Activated CD4-positive, alpha-beta T cell treated with anti-CD3 and anti-CD28 coated beads for 1 hour (primary cell): Measurements from ENCODE around the gene KCNK2.
"Not testable (repeated sequence)": the region's sequence is repeated elsewhere in the genome, so short reads cannot be mapped to it uniquely, and the experiment has no call there.

ENCODE experiments used
- DNase-seq: peaks from one replicate; pipeline ENCODE4 v3.0.0-alpha.2; 2020

The KCNK2 gene

GRCh38 chr1:215163144-215163543, 80.6 kb downstream of the KCNK2 start:
- DNase-seq: not testable (repeated sequence)

- no peak for DNase-seq
Measured at GRCh38 chr1:215166886-215167285, 84.3 kb downstream of the KCNK2 start.

GRCh38 chr1:215181518-215181917, 99.0 kb downstream of the KCNK2 start:
- no peak for DNase-seq

- DNase-seq: no peak
Measured at GRCh38 chr1:215185067-215185620, 102.6 kb downstream of the KCNK2 start.

- no peak for DNase-seq
Measured at GRCh38 chr1:215188302-215188950, 105.9 kb downstream of the KCNK2 start.

- DNase-seq: no peak
Measured at GRCh38 chr1:215192306-215192705, 109.8 kb downstream of the KCNK2 start.

GRCh38 chr1:215198021-215198420, 115.5 kb downstream of the KCNK2 start:
- no peak for DNase-seq

GRCh38 chr1:215200121-215200520, 117.6 kb downstream of the KCNK2 start:
- no peak for DNase-seq

GRCh38 chr1:215201283-215201682, 118.7 kb downstream of the KCNK2 start:
- DNase-seq: no peak

- no peak for DNase-seq
Measured at GRCh38 chr1:215202868-215203267, 120.3 kb downstream of the KCNK2 start.

GRCh38 chr1:215210167-215210566, 127.6 kb downstream of the KCNK2 start:
- no peak for DNase-seq

- no peak for DNase-seq
Measured at GRCh38 chr1:215215846-215216245, 133.3 kb downstream of the KCNK2 start.

GRCh38 chr1:215219372-215219771, 136.8 kb downstream of the KCNK2 start:
- no peak for DNase-seq

GRCh38 chr1:215220346-215220745, 137.8 kb downstream of the KCNK2 start:
- DNase-seq: no peak

- DNase-seq: no peak
Measured at GRCh38 chr1:215226757-215227156, 144.2 kb downstream of the KCNK2 start.

GRCh38 chr1:215228193-215228592, 145.7 kb downstream of the KCNK2 start:
- DNase-seq: no peak

GRCh38 chr1:215241451-215241850, 158.9 kb downstream of the KCNK2 start:
- DNase-seq: no peak

GRCh38 chr1:215243345-215244054, 161.0 kb downstream of the KCNK2 start:
- DNase-seq: no peak

GRCh38 chr1:215250913-215251312, 168.4 kb downstream of the KCNK2 start:
- no peak for DNase-seq

- no peak for DNase-seq
Measured at GRCh38 chr1:215251428-215251827, 168.9 kb downstream of the KCNK2 start.

- DNase-seq: no peak
Measured at GRCh38 chr1:215252164-215252563, 169.6 kb downstream of the KCNK2 start.

GRCh38 chr1:215256936-215257679, 174.6 kb downstream of the KCNK2 start:
- no peak for DNase-seq

- DNase-seq: no peak
Measured at GRCh38 chr1:215260711-215261110, 178.2 kb downstream of the KCNK2 start.

GRCh38 chr1:215262106-215262505, 179.6 kb downstream of the KCNK2 start:
- DNase-seq: no peak
